Measurements from ENCODE around the gene PAF1.
A peak's percentile ranks its signal among the peaks of the same experiment; 100 is the strongest.

The PAF1 gene

DNA sequence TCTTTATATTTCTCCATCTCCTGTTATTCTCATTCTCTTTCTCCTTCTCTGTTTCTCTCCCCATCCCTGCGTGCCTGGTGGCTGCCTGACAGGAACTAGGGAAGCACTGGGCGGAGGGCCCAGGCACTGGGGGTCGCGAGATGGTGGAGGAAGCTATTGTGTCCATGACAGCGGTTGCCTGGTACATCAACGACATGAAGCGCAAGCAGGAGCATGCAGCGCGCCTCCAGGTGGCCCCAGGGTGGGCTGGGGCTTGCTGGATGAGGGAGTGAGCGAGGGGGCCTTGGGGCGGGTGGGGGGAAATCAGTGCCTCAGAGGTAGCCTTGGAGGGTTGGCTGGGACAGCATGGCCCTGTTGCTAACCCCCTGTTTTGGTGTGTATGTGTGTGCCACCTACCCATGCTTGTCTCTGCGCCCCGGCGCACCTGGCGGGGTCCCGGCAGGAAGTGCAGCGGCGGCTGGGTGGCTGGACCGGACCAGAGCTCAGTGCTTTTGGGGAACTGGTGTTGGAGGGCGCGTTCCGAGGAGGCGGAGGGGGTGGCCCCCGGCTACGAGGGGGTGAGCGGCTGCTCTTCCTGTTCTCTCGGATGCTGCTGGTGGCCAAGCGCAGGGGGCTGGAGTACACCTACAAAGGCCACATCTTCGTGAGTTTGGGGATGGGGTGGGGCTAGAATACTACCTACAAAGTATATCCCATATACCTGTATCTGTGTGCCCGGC lies 26.7 kb upstream of the PAF1 start:
- H3K4me3 ChIP-seq (ENCODE audit: low read depth, low read length): no peak overlapping the region
- DNase-seq (ENCODE audit: low read depth, low spot score): no peak
- in situ Hi-C loops (cut with HindIII; ENCODE audit: low sequenced_read_pairs): no loop called here
- TF ChIP-seq, protein P1, sequence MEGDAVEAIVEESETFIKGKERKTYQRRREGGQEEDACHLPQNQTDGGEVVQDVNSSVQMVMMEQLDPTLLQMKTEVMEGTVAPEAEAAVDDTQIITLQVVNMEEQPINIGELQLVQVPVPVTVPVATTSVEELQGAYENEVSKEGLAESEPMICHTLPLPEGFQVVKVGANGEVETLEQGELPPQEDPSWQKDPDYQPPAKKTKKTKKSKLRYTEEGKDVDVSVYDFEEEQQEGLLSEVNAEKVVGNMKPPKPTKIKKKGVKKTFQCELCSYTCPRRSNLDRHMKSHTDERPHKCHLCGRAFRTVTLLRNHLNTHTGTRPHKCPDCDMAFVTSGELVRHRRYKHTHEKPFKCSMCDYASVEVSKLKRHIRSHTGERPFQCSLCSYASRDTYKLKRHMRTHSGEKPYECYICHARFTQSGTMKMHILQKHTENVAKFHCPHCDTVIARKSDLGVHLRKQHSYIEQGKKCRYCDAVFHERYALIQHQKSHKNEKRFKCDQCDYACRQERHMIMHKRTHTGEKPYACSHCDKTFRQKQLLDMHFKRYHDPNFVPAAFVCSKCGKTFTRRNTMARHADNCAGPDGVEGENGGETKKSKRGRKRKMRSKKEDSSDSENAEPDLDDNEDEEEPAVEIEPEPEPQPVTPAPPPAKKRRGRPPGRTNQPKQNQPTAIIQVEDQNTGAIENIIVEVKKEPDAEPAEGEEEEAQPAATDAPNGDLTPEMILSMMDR (IDR thresholded peaks at IDR 0.05; ENCODE audit: low read depth, low read length): no peak

DNA sequence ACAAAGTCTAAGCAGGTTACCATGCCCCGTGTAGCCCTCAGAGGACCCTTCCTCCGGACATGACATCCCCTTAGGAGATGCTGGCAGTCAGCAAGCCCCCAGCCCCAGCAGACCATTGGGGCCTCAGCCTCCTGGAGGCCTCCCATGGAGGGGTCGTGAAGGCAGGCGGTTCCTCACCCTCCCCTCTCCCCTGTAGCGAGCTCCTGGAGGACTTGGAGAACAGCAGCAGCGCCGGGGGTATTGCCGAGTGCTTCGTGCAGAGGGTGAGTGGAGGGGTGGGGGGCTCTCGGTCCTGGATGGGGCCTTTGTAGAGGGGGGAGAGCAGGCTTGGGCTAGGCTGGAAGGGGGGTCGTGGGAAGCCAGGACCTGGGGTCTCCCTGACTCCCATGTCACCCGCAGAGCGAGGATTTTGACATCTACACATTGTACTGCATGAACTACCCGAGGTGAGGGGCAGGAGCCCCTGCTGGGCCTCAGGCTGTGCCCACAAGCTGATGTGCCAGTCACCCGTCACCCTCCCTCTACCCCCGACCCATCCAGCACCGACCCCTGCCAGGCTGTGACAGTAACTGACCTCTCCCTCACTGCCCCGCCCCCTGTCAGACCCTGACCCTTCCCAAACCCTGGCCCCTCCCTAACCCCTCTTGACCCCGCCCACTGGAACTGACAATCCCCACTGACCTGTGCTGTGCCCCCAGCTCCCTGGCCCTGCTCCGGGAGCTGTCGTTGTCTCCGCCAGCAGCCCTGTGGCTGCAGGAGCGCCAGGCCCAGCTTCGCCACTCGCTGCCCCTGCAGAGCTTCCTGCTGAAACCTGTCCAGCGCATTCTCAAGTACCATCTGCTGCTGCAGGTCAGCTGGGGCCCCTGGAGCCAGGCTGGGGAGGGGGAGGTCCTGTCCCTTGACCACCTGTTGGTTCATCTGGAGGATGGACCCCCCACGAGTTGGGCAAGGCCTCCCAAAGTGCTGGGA lies 25.5 kb upstream of the PAF1 start:
- no peak overlapping the region for H3K4me3 ChIP-seq (ENCODE audit: low read depth, low read length)
- TF ChIP-seq, protein P1 (IDR thresholded peaks at IDR 0.05; ENCODE audit: low read depth, low read length): no peak
- in situ Hi-C loops (cut with HindIII; ENCODE audit: low sequenced_read_pairs): no loop called here
- no peak for DNase-seq (ENCODE audit: low read depth, low spot score)

DNA sequence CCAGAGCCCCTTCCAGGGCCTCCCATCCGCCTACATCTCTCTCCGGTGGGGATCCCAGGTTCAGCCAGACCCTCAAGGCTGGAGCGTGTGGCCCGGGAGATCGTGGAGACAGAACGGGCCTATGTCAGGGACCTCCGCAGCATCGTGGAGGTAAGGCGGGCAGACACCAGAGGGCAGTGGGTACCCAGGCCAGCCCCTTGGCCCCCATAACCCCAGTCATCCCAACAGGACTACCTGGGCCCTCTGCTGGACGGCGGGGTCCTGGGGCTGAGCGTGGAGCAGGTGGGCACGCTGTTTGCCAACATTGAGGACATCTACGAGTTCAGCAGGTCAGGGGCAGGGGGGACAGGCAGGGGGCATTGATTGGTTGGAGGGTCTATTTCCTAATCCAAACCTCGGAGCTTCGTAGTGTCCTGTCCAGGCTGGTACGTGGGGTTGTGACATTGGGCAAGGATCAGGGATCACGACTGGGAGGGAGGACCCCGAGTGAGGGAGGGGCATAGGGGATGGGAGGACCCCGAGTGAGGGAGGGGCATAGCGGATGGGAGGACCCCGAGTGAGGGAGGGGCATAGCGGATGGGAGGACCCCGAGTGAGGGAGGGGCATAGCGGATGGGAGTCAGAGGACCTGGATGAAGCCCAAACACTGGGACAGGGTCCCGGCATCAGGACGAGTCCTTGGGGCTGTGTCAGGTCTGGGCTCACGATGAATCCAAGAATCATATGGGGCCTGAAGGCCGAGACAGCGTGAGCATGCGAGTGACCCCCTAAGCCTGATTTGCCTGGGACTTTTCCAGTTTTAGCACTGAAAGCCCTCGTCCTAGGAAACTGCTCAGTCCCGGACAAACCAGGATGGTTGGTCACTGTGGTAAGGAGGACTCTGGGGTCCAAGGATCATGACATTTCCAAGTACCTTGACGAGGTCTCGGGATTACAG lies 24.5 kb upstream of the PAF1 start:
- no peak for DNase-seq (ENCODE audit: low read depth, low spot score)
- peak overlapping the region; percentile 97 for H3K4me3 ChIP-seq (ENCODE audit: low read depth, low read length)
- TF ChIP-seq, protein P1 (IDR thresholded peaks at IDR 0.05; ENCODE audit: low read depth, low read length): no peak
- in situ Hi-C loops (cut with HindIII; ENCODE audit: low sequenced_read_pairs): no loop called here

DNA sequence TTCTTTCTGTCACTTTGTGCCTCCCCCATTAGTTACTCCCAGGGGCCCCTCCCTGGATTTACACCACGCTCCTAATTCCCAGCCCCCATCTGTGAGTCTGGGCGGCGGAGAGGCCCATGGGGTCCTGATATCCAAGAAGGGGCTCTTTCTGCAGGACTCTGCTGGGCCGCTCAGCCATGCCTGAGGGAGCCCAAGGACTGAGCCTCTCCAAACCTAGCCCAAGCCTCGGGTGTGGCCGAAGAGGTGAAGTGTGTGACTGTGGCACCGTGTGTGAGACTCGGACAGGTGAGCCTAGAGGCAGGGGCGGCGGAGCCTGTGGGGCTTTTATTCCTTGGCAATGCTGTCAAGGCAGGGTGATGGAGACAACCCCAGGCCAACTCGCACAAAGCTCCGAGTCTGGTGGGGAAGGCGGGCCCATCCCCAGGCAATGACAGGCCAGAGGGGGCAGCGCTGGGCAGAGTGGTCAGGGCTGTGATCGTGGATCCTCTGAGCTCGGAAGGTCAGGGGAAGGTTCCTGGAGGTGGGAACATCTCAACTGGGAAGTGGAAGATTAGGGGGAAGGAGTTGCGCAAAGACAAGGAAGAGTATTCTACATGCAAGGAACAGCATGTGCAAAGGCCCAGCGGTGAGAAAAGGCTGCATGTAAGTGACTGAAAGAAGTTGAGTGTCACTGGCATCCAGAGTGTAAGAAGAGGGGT lies 23.2 kb upstream of the PAF1 start:
- in situ Hi-C loops (cut with HindIII; ENCODE audit: low sequenced_read_pairs): no loop called here
- H3K4me3 ChIP-seq (ENCODE audit: low read depth, low read length): peak overlapping the region; percentile 97
- no peak for DNase-seq (ENCODE audit: low read depth, low spot score)
- TF ChIP-seq, protein P1 (IDR thresholded peaks at IDR 0.05; ENCODE audit: low read depth, low read length): peak; percentile 42

DNA sequence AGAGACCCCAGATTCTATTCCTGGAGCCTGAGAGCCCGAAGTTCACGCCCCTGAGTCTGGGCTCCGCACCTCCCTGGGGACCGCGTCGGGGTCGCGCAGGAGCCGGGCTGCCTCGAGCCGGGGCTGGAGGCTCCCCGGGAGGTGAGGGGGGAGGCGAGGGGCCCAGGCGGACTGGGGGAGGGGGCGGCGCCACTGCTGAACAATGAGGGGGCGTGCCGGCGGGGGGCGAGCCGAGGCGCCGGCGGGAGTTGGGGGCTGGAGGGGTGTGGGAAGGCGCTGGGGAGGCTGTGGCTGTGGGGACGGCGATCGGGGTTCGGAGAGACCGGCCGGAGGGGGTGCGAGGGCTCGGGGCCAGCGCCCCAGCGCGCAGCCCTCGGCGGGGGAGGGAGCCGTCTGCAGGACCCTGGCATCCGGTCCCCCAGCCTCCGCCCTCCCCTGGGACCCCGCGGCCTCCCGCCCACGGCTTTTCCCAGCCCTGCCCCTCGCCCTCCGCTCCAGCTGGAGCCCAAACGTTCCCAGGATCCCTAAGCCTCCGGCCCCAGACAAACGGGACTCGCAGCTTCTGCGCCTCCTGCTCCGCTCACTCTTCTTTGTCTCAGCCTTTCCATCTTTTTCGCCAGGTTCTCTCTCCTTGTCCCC lies 22.5 kb upstream of the PAF1 start:
- H3K4me3 ChIP-seq (ENCODE audit: low read depth, low read length): peak overlapping the region; percentile 97
- TF ChIP-seq, protein P1 (IDR thresholded peaks at IDR 0.05; ENCODE audit: low read depth, low read length): no peak
- in situ Hi-C loops (cut with HindIII; ENCODE audit: low sequenced_read_pairs): no loop called here
- DNase-seq (ENCODE audit: low read depth, low spot score): peak; percentile 63
